PC-9 (cell line): Measurements from ENCODE around the gene UNC13C. TPM values are rescaled to one million over a fixed set of nuclear protein-coding genes. Genes with fewer than 3 reads are reported as not detected.

ENCODE experiments used
- BruUV-seq: library from RNA; stranded (reverse); fragments of 400-500 nt; replicated peaks from 2 replicates; lab custom pipeline; 2021; lab: Mats Ljungman, UMichigan
- CTCF ChIA-PET: fragments of 300-600 bp; sonication (Branson Sonifier 250); formaldehyde crosslinking; loops from one replicate; lab custom pipeline; 2022; ENCODE audit warnings: antibody characterized with exemption; lab: Charles Lee
- POLR2A ChIA-PET: fragments of 300-600 bp; sonication (Branson Sonifier 250); formaldehyde crosslinking; loops from one replicate; lab custom pipeline; 2022; ENCODE audit warnings: antibody characterized with exemption; ENCODE audit not compliant: unreplicated experiment; lab: Charles Lee
- DNase-seq, 2 experiments: peaks; one replicate each; pipeline versions ENCODE4 v3.0.0 to v3.0.0-alpha.2; 2015 to 2022; ENCODE audit warnings: mixed read lengths in 1 of 2
- H2AFZ ChIP-seq: fragments of 200-600 bp; sonication (generic); 2 replicates; pipeline ENCODE4 v1.8.1; 2017; ENCODE audit warnings: antibody characterized with exemption
- H3F3A ChIP-seq: fragments of 200-600 bp; sonication (generic); 2 replicates; pipeline ENCODE4 v1.8.1; 2017; ENCODE audit warnings: antibody characterized with exemption, mild to moderate bottlenecking, low read depth; ENCODE audit not compliant: insufficient read depth
- H3K27ac ChIP-seq: fragments of 200-600 bp; sonication (generic); 2 replicates; pipeline ENCODE4 v1.6.1; 2016; ENCODE audit warnings: mixed run types
- H3K27me3 ChIP-seq: fragments of 200-600 bp; sonication (generic); 2 replicates; pipeline ENCODE4 v1.6.1; 2016; ENCODE audit warnings: low read depth, mixed run types; ENCODE audit not compliant: insufficient read depth
- H3K36me3 ChIP-seq: fragments of 200-600 bp; sonication (generic); 2 replicates; pipeline ENCODE4 v1.6.1; 2016; ENCODE audit warnings: low read depth, mixed run types
- H3K4me1 ChIP-seq: fragments of 200-600 bp; sonication (generic); replicated peaks from 2 replicates; pipeline ENCODE4 v1.6.1; 2016; ENCODE audit warnings: mixed run types; ENCODE audit not compliant: insufficient read depth
- H3K4me2 ChIP-seq: fragments of 200-600 bp; sonication (generic); 2 replicates; pipeline ENCODE4 v1.6.1; 2017; ENCODE audit warnings: mixed run types
- H3K4me3 ChIP-seq: fragments of 200-600 bp; sonication (generic); 2 replicates; pipeline ENCODE4 v1.6.1; 2016; ENCODE audit warnings: mixed run types
- H3K79me2 ChIP-seq: fragments of 200-600 bp; sonication (generic); 2 replicates; pipeline ENCODE4 v1.6.1; 2017; ENCODE audit warnings: low read depth, mixed run types
- H3K9me2 ChIP-seq: fragments of 200-600 bp; sonication (generic); 2 replicates; pipeline ENCODE4 v1.8.1; 2017; ENCODE audit warnings: mild to moderate bottlenecking; ENCODE audit not compliant: insufficient read depth
- H3K9me3 ChIP-seq: fragments of 200-600 bp; sonication (generic); 2 replicates; pipeline ENCODE4 v1.8.1; 2016; ENCODE audit warnings: low read depth; ENCODE audit not compliant: insufficient read depth
- H4K20me1 ChIP-seq: fragments of 200-600 bp; sonication (generic); 2 replicates; pipeline ENCODE4 v1.8.1; 2017; ENCODE audit not compliant: insufficient read depth
- EZH2 ChIP-seq: fragments of 200-600 bp; sonication (generic); IDR thresholded peaks from 2 replicates; pipeline ENCODE4 v1.8.0; 2017; ENCODE audit warnings: antibody characterized with exemption, low read depth
- intact Hi-C: fragments of 100-400 bp; cut with micrococcal nuclease; formaldehyde crosslinking; loops from one replicate; pipeline ENCODE4 v1.10.0; 2022; ENCODE audit not compliant: unreplicated experiment
- total RNA-seq: library from RNA; stranded (reverse); gene quantifications from 2 replicates; pipeline ENCODE4 v1.2.3, GENCODE V29; 2021
- TF ChIP-seq, protein P1 (sequence below): fragments of 200-600 bp; sonication (generic); conservative IDR thresholded peaks from 2 replicates; pipeline ENCODE4 v1.6.1; 2017; ENCODE audit warnings: mixed run types, antibody characterized with exemption, mild to moderate bottlenecking, moderate library complexity

Gene UNC13C
- total RNA-seq, 1 experiment from 2014 or later = not detected

DNA sequence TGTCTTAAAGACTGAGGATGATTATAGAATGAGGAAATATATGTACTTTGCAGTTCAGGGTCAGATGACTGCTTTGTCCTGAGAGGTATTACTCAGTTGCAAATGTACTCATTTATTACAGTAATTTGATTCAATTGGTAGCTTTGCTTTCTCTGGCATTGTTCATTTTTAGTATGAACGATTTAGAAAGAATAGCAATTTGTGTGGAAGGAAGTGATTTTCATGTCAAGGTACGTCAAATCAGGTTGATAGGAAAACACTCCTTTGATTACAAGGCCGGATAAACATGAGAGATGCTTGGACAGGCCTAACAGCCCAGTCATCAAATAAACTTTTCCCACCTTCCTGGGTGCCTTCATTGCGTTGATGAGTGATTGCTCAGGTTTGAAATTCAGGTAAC, 53.8 kb downstream of the UNC13C start:
- no peaks in the 10 kb centered on the region for H3F3A ChIP-seq
- no peak overlapping the region for H3K4me3 ChIP-seq
- H3K79me2 ChIP-seq = no peaks in the 10 kb centered on the region
- no peaks in the 10 kb centered on the region for H3K9me3 ChIP-seq
- ChIA-PET CTCF (no interaction called here), POLR2A (no interaction called here)
- intact Hi-C loops = no loop called here
- no peaks in the 10 kb centered on the region for H4K20me1 ChIP-seq
- BruUV-seq = no TSS peak
- H3K27ac ChIP-seq = no peak overlapping the region
- H3K9me2 ChIP-seq = no peaks in the 10 kb centered on the region
- no peak for DNase-seq
- no peaks in the 10 kb centered on the region for H3K36me3 ChIP-seq
- H3K4me2 ChIP-seq = no peak overlapping the region
- 0 out of 2 replicates have a peak, but pooled peaks cover 6% of the 10 kb centered on the region for H3K27me3 ChIP-seq
- TF ChIP-seq, protein P1, sequence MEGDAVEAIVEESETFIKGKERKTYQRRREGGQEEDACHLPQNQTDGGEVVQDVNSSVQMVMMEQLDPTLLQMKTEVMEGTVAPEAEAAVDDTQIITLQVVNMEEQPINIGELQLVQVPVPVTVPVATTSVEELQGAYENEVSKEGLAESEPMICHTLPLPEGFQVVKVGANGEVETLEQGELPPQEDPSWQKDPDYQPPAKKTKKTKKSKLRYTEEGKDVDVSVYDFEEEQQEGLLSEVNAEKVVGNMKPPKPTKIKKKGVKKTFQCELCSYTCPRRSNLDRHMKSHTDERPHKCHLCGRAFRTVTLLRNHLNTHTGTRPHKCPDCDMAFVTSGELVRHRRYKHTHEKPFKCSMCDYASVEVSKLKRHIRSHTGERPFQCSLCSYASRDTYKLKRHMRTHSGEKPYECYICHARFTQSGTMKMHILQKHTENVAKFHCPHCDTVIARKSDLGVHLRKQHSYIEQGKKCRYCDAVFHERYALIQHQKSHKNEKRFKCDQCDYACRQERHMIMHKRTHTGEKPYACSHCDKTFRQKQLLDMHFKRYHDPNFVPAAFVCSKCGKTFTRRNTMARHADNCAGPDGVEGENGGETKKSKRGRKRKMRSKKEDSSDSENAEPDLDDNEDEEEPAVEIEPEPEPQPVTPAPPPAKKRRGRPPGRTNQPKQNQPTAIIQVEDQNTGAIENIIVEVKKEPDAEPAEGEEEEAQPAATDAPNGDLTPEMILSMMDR = no peak
- no peak for TF ChIP-seq EZH2
- no peak overlapping the region for H2AFZ ChIP-seq
- no peaks in the 10 kb centered on the region for H3K4me1 ChIP-seq

GRCh38 chr15:54033356-54033860, 55.2 kb downstream of the UNC13C start:
- no peak overlapping the region for H2AFZ ChIP-seq
- CTCF ChIA-PET = no interaction called here

DNA sequence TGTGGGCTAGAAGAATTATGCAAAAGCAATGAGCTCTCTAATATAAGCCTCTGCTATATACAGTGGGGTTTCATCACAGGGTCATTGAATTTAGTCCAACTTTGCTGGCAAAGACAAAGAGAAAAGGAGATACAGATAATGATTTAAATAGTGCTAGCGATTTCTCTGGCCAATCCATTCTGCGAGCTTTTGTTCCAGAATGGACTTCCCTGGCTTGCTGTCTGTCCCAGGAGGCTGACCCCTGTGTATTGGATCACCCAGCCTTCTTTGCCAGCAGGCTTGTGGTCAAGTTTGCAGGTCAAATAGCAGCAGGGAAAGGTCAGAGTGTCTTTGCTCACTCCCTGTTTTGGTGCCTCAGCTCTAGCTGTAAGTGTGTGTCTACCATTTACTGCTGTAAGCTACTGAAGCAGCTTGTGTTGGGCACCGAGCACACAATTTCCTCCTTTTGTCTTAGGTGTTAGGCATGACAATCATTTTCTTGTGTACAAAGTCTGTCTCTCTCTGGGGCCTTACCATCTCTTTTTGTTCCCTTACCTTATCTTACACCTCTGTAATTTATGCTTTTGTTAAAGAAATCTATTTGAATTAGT, 55.7 kb downstream of the UNC13C start:
- 0 out of 2 replicates have a peak, but pooled peaks cover 6% of the 10 kb centered on the region for H3K27me3 ChIP-seq
- H3K9me2 ChIP-seq = no peaks in the 10 kb centered on the region
- no peaks in the 10 kb centered on the region for H4K20me1 ChIP-seq
- H3K4me1 ChIP-seq = no peaks in the 10 kb centered on the region
- no peak overlapping the region for H3K4me2 ChIP-seq
- no peak overlapping the region for H2AFZ ChIP-seq
- no TSS peak for BruUV-seq
- intact Hi-C loops = no loop called here
- no peaks in the 10 kb centered on the region for H3F3A ChIP-seq
- POLR2A ChIA-PET = no interaction called here
- no peaks in the 10 kb centered on the region for H3K9me3 ChIP-seq
- no peak for DNase-seq
- H3K79me2 ChIP-seq = no peaks in the 10 kb centered on the region
- H3K27ac ChIP-seq = no peak overlapping the region
- no peak overlapping the region for H3K4me3 ChIP-seq
- TF ChIP-seq, protein P1 = no peak
- no peak for TF ChIP-seq EZH2
- CTCF ChIA-PET = no interaction called here
- no peaks in the 10 kb centered on the region for H3K36me3 ChIP-seq

More at GRCh38 chr15:54033356-54033860, 55.2 kb downstream of the UNC13C start:
- Histone ChIP-seq H3K27me3 (0 out of 2 replicates have a peak, but pooled peaks cover 6% of the 10 kb centered on the region), H3K27ac (no peak overlapping the region), H3K4me3 (no peak overlapping the region), H4K20me1 (no peaks in the 10 kb centered on the region), H3K9me3 (no peaks in the 10 kb centered on the region), H3F3A (no peaks in the 10 kb centered on the region), H3K36me3 (no peaks in the 10 kb centered on the region), H3K9me2 (no peaks in the 10 kb centered on the region), H3K79me2 (no peaks in the 10 kb centered on the region), H3K4me1 (no peaks in the 10 kb centered on the region), H3K4me2 (no peak overlapping the region)
- no peak for DNase-seq
- TF ChIP-seq EZH2 = no peak
- TF ChIP-seq, protein P1 = no peak
- POLR2A ChIA-PET = no interaction called here
- no TSS peak for BruUV-seq
- intact Hi-C loops = no loop called here
